NK-92 (cell line): ENCODE results near the gene F11R.
"Not testable (repeated sequence)": the region's sequence is repeated elsewhere in the genome, so short reads cannot be mapped to it uniquely, and the experiment has no call there.

Experiments used
- DNase-seq: peaks from one replicate; lab custom pipeline; 2025; ENCODE audit not compliant: unreplicated experiment; lab: John Stamatoyannopoulos, UW

The F11R gene

DNA sequence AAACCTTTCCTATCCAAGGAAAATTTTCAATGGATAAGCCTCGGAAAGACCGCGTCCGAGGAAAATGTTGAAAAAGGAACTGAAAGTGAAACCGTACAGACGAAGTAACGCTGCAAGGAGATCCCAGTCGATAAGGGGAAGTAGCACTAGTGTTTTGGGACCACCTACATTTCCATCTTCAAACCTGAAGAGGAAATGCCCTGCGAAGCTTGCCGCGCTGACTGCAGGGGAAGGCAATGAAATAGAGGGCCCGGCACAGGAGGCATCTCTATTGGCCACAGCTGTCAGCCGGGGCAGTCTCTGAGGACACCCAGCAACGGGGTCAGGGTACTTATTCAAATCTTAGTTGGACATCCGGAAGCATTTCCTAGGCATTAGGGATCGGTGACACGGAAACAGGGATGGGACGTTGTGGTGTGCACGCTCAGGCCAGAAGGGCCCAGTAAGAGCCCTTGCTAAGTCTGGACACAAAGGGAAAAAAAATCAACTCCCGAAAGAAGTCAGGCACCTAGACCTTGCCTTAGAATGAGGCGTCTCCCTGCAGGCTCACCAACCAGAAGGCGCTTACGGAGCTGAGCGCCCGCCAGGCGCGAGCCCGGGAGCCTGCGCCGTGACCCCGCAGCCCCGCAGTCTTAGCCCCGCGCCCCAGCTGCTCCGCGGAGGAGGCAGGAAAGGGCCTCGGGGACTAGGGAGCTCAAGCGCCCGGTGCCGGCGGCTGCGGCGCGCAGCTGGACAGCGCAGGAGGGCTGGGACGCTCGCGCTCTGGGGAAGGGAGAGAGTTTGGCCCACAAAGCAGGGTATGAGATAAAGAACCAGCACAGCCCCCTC lies 24.2 kb upstream of the F11R start:
- no peak for DNase-seq

DNA sequence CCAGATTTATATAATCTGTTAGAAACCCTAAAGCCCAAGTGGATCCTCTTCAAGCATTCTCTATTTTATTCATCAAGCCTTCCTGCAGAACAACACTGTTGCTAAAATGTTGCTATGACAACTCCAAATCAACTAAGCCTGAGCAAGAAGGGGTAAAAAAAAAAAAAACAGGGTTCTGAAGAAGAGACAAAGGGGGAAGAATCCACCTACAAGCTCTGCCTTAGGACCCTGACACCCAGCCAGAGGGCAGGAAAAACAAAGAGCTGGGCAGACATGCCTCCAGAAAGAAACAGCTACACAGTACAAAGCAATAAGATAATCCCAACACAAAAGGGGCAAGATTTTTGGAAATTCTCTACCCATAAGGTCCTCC lies 23.6 kb upstream of the F11R start:
- no peak for DNase-seq

DNA sequence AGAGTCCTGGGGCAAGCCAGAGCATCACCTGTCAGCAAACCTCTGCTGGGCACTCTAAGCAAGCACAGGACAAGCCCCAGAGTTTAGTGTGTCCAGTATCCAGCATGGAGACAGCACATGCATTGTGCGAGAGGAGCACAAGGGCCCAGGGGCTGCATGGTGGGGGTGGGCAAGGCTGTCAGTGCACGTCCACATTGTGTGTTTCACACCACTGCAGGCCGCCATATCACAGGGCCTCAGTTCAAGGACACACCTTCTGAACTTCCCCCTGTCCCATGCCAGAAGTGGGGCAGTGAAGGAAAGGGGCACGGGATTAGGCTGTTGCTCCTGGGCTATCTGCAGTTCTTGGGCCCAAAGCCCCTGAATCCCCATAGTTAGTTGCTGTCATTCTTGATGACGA lies 18.6 kb upstream of the F11R start:
- no peak for DNase-seq

DNA sequence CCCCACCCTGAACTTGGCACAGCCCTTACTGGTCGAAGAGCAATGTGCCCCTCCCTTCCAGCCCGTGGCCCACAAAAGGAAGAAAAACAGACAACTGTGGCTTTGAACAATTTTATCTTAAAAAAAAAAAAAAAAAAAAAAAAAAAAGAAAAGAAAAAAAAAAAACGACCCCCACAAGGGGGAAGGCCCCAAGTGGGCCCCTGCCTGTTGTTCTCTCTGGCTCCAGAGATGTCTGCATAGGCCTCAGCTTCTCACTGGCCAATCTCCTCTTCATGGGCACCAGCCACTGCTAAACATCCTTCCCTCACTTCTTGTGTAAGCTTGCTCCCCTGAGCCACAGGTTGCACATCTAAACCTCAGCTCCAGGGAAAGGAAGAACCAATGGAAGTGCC lies 18.2 kb upstream of the F11R start:
- no peak for DNase-seq

DNA sequence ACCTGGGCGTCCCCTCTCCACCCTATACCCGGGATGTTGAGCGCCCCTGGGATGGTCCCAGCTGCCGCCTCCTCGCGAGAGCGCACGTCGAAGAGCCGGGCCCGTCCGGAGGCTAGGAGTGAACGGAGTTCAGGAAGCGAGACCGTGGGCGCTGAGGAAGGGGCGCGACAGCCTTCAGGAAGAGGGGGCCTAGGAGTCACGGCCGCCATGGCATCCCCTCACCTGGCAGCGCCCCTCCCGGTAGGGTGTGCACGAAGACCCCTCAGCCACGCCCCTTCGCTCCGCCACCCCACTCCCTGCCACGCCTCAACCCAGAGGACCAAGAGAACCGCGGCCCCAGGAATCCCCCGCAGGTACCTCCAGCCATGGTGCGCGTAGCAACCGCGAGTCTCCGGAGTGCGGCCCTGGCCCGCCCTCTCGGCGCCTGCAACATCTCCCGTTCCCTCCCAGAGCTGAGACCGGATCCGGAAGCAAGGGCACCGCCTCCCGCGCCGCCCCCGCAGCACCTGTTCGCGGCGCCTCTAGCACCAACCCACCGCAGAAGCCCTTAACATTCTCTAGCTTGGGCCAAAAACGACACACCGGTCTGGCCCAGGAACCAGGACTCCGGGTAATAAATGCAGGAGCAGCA lies 17.7 kb upstream of the F11R start, which contains the start of gene TSTD1:
TSTD1 (minus strand) TSS at position 442 of the 631 bp plus-strand sequence; CDS start at position 367, 75 bp downstream.
- DNase-seq, result peak; percentile 32

DNA sequence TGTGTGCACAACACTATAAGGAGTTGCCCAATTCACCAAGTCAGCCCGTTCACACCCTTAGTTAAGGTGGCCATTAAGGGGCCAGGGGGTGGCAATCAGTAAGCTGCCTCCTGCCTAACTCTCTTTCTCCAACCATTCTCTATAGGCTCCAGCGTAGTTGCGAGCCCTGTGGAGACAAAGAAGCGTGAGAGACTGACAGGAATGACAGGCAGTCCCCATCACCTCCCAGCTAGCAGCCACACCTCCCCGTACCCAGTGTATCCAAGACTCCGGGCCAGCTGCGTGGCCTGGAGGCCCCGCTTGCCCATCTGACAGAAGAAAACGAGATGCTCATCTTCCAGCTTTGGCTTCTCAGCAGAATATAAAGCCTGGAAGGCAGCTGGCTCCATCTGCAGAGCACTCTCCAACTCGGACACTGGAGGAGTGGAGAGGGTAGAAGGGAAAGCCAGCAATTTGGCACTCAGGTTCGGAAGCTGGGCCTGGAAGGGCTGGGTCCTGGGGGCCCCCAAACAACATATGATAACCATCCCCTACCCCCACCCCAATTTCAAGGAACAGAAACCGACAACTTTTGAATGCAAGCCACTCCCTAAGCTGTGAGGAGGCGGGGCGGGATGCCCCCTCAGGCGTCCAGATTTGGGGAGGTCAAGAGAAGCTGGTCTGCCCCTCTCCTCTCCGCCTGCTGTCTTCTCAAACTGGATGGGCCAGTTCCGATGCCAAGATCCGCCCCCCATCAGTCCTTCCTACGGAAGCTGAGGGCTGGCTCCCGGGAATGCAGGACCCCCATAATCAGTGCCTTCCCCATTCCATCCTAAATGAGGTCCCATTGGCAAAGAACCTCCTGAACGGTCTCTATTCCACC lies 16.9 kb upstream of the F11R start:
- no peak for DNase-seq

DNA sequence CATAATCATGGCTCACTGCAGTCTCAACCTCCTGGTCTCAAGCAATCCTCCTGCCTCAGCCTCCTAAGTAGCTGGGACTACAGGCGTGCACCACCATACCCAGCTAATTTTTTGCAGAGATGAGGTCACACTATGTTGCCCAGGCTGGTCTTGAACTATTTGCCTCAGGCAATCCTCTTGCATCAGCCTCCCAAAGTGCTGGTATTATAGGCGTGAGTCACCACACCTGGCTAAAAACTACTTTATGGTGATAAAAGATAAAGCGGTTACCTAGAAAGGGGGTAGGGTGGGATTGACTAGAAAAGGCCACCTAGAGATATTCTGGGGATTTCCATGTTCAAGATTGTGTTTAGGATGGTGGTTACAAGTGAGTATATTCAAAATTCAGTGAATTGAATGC lies 12.8 kb upstream of the F11R start:
- no peak for DNase-seq

DNA sequence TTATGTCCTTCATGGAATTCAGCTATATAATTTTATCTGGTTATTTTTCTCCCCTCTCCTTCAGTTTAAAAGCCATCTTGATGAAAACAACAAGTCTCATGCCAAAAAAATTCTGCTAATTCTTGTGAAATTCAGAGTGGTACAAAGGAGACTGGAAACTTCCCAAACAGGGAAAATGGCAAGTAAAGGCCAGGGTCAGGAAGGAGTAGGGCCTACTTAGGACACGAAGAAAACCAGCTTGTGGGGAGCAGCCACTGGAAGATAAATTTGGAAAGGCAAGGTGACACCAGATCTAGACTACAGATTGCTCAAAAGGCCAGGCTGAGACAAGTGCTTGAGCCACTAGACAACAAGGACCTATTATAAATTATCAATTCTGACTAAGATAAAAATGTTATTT lies 11.5 kb upstream of the F11R start:
- no peak for DNase-seq

DNA sequence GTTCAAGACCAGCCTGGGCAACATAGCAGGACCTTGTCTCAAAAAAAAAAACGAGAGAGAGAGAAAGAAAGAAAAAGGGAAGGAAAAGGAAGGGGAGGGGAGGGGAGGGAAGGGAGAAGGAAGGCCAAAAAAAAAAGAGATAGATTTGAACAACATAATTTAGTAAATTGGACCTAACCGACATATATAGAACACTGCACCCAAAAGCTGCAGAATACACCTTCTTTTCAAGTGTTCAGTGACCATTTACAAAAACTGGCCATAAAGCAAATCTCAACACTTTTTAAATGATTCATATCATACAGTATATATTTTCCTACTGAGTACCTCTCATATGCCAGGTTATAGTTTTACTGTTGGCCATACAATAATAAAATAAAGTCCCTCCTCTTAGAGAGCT lies 10.9 kb upstream of the F11R start:
- no peak for DNase-seq

DNA sequence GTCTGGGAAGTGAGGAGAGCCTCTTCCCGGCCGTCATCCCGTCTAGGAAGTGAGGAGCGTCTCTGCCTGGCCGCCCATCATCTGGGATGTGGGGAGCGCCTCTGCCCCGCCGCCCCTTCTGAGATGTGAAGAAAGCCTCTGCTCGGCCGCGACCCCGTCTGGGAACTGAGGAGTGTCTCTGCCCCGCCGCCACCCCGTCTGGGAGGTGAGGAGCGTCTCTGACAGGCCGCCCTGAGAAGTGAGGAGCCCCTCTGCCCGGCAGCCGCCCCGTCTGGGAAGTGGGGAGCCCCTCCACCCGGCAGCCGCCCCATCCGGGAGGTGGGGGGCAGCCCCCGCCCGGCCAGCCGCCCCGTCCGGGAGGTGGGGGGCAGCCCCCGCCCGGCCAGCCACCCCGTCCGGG lies 8.5 kb upstream of the F11R start:
- not testable (repeated sequence) for DNase-seq

DNA sequence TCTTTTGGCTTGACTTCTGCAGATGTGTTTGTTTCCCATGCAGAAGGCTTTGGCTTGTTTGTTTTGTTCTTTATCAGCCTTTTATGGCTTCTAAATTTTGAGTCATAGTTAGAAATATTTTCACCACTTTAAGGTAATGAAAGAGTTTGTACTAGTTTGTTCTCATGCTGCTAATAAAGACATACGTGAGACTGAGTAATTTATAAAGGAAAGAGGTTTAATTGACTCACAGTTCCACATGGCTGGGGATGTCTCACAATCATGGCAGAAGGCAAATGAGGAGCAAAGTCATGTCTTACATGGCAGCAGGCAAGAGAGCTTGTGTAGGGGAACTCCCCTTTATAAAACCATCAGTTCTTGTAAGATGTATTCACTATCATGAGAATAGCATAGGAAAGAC lies 6.0 kb upstream of the F11R start:
- DNase-seq, result not testable (repeated sequence)

DNA sequence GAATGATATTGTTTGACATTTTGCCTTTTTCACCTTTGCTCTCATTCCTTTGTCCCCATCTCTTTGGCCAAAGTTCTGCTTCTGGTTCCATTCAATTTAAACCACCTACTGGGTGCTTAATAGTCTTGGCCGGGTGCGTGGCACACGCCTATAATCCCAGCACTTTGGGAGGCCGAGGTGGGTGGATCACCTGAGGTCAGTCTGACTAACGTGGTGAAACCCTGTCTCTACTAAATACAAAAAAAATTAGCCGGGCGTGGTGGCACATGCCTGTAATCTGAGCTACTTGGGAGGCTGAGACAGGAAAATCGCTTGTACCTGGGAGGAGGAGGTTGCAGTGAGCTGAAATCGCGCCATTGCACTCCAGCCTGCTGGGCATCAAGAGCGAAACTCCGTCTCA lies 1.5 kb upstream of the F11R start:
- not testable (repeated sequence) for DNase-seq

DNA sequence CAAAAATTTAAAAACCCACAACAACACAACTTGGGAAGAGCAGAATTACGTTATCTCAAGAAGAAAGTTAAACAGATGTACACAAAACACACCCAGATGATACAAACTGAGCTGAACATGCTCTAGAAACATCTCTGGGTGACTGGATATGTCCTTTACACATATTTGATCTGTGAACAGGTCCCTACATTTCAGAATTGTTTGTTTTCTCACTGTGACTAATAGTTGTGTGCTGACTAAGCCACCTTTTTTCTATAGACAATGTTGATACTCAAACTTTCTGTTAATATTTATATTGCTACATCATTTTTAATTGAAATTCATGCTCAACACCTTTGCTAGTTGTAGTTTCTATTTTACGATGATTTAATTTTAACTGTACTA lies 1.0 kb upstream of the F11R start:
- no peak for DNase-seq

DNA sequence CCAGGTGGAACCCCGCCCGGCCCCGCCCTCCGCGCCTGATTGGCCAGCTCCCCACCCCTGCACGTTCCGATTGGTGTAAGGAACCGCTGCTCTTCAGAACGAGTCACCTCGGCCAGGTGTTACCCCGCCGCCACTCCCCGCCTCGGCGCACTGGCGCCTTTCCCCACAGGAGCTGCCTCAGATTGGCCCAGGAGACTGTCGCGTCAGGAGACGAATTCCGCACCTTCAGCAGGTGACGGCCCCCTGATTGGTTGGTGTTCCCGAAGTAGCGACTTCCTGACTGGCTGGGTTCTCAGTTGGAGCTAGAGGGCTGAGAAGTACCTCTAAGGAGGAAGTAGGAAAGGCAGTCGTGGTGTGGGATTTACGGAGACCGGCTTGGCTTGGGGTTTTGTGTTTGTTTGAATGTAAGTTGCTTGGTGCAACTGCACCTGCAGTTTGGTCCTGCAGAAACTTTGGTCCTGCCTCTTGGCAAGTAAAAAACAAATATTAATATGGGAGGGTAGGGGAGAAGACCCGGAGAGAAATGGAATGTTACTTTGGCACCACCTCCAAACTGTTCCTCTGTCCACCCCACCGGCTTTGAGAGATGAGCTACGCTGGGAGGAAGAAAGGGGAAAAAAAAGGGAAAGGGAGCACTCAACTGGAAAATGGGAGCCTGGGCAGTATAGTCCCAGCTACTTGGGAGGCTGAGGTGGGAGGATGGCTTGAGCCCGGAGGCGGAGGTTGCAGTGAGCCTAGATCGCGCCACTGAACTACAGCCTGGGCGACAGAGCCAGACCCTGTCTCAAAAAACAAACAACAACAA lies 415 bp upstream of the F11R start:
- DNase-seq, result peak; percentile 42

DNA sequence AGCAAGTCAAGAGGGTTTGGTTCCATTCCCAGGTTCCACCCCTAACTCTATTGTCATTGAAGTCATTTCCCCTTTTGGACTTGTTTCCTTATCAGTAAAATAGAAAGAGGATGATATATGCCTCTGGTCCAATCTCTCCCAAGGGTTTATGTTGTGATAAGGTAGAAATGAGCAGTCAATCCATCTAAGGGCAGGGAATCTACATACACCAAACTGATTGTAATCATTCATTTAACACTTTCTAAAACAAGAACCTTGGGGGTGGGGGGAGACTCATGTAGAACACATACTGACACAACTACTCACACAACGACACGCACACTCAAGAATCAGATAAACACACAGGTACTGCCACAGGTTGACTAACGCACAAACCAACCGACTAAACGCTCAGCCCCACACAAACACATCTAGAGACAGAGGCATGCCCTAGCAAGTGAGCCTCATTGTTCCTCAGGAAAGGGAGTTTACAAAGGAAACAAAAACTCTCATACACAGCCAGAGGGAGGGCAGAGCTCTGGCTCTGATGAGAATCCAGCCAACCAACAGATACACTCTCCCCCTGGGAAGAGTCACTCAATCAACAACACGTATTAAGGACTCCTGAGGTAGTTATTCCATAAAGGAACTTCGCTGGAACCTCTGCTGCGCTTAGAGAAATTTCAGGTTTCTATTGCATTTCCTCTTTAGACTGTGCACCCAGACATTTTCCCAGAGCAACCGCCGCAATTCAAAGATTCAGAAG lies 1.0 kb downstream of the F11R start:
- DNase-seq, result no peak

DNA sequence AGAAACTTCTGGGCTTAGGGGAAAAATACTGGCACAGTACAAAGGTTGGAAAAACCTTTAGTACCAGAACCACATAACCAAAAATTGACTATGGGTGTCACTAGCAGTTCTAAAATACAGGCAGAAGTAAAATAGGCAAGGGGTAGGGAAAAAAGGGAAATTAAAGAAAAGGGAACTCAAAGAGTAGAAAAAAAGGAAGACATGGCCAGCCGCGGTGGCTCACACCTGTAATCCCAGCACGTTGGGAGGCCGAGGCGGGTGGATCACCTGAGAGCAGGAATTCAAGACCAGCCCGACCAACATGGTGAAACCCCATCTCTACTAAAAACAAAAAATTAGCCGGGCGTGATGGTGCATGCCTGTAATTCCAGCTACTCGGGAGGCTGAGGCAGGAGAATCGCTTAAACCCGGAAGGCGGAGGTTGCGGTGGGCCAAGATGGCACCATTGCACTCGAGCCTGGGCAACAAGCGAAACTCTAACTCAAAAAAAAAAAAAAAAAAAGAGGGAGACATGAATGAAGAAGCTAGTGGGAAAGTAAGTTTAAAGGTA lies 1.8 kb downstream of the F11R start:
- DNase-seq, result not testable (repeated sequence)

DNA sequence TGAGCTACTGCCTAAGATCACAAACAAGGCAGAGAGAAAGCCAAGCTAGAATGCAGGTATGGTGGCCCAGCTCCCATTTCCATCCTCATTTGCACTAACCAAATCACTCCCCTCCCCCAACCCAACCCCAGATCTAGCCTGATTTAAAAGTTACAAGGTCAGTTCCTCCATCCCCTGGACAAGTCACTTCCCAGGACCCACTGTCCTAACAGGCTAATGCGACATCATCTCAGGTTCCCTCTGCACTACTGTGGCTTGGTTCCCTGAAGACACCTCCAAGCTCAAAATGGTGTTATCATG lies 2.4 kb downstream of the F11R start:
- no peak for DNase-seq

DNA sequence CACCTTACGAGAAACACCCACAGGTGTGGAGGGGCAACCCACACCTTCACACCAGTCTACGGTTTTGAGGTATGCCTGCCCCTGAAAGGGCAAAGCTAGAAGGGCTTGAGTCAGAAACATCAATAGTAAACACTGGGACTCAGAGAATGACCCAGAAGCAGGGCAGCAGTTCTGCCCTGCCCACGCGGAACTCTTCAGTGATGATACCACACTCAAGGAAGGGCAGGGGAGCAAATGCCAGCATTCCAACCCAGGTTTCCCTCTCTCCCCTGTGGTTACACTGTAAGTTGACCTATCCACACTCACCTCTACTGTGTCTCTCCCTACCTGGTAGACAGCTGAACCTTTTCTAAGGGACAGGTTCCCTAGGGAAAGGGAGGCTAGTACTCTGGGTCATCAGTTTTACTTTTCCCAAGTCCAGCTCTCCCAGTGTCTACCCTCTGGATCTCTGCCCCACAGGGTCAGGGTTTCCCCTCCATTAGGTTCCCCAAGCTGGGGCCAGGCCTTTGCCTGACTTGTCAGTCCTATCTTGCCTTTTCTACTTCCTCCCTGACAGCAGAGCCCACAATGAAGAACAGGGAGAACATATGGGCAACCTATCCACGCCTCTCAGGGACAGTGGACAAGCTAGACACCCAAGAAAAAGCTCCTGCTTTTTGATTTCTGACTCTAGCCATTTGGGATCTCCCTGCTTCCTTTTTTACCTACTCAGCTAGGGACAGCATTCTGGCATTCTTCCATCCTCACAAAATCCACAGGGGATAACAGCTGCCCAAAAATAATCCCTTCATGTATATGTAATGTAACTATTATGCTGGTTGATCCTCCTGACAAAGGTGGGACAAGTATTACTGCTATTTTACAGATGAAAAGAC lies 3.0 kb downstream of the F11R start:
- no peak for DNase-seq

DNA sequence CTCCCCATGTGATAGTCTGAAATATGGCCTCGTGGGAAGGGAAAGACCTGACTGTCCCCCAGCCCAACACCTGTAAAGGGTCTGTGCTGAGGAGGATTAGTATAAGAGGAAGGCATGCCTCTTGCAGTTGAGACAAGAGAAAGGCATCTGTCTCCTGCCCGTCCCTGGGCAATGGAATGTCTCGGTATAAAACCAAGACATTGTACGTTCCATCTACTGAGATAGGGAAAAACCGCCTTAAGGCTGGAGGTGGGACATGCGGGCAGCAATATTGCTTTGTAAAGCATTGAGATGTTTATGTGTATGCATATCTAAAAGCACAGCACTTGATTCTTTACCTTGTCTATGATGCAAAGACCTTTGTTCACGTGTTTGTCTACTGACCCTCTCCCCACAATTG lies 3.8 kb downstream of the F11R start:
- not testable (repeated sequence) for DNase-seq
